NCI-H345 (cell line): ENCODE data around the gene DPPA3.
"Not testable (repeated sequence)": the region's sequence is repeated elsewhere in the genome, so short reads cannot be mapped to it uniquely, and the experiment has no call there.

Experiments
- DNase-seq: peaks from one replicate; lab custom pipeline; 2025; lab: John Stamatoyannopoulos, UW

DPPA3 gene

GRCh38 chr12:7711133-7711532 lies at the start of gene DPPA3:
TSS of gene DPPA3 (plus strand) at chr12:7711433. CDS start at chr12:7711571, 138 bp downstream.
- no peak for DNase-seq

DNA sequence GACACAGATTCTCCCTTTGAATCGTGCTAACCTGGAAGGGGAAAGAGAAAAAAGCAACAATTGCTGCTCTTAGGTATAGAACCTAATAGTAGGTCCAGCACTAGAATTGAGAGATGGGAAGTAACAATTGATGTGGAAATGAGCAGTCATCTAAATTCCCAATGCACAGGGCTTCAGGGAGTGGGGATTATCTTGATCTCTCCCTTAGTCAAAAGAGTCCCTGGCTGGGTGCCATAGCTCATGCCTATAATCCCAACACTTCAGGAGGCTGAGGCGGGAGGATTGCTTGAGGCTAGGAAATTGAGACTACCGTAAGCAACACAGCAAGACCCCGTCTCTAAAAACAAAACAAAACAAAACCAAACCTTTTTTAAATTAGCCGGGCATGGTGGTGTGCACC lies 49.5 kb upstream of the DPPA3 start:
- no peak for DNase-seq

GRCh38 chr12:7666595-7666994 lies 44.6 kb upstream of the DPPA3 start:
- DNase-seq = no peak

- no peak for DNase-seq
Observed at GRCh38 chr12:7667125-7667524, 44.1 kb upstream of the DPPA3 start.

GRCh38 chr12:7668171-7668570 lies 43.1 kb upstream of the DPPA3 start:
- no peak for DNase-seq

GRCh38 chr12:7675455-7675854 lies 35.8 kb upstream of the DPPA3 start:
- not testable (repeated sequence) for DNase-seq

DNA sequence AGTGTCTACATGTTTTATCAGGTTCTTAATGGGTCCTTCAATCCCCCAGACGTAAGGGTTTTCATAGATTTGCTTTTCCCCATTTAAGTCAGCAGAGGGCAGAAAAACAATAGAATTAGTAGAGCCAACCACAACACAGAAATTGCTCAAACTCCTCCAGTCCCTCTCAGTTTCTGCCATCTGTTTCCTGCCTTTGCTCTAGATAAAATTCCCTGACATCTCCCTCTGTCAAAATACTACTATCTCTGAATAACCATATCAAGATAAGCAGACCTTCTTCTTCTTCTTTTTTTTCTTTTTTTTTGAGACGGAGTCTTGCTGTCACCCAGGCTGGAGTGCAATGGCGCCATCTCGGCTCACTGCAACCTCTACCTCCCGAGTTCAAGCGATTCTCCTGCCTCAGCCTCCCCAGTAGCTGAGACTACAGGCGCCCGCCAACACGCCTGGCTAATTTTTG lies 33.8 kb upstream of the DPPA3 start:
- peak; percentile 0 for DNase-seq

- no peak for DNase-seq
Observed at GRCh38 chr12:7678744-7679143, 32.5 kb upstream of the DPPA3 start.

DNA sequence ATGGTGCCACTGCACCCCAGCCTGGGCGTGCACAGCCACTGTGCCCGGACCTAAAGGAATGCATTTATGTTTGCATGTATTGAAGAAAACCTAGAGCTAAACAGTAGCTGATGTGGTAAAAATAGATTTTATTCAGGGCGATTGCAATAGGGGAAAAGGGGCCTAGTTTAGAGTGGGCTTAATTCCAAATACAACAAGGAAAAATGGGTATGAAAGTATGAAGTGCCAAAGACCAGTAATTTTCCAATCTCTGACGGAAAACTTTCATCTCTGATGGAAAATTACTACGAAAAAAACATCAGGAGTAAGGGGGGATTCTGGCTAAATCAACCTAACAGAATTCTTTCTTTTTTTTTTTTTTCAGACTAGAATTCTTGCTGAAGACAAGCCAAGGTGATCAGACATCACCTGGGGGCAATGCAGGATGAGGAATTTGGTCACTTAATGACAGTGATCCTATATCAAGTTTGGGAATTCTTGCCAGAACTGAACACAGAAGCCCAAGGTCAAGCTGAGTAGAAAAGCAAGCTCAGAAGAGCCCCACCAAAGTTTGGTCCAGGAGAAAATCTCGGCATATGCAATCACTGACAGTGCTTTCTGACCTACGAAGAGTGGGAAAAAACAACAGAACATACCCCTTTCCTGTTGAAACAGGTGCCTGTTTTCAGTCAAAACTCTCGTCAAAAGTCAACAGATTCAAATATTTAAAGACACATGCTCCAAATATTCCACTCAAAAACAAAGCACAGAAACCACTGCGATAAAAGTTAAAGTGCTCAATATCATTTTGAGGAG lies 31.8 kb upstream of the DPPA3 start:
- no peak for DNase-seq

DNA sequence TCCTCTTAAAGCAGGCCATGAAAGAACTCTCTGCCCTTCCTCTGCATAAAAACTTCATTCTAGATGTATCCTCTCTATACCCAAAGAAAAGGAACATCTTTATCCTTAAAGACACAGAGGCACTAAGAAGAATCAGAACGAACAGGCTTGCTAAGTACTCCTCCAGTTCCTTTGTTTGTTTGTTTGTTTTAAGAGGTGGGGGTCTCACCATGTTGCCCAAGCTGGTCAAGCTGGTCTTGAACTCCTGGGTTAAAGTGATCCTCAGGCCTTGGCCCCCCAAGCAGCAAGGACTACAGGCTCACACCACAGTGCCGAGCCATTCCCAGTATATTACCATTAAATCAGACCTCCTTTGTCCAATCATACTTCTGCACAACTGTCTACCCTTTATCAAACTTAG lies 29.7 kb upstream of the DPPA3 start:
- no peak for DNase-seq

- no peak for DNase-seq
Observed at GRCh38 chr12:7693793-7694192, 17.4 kb upstream of the DPPA3 start.

- DNase-seq = no peak
Observed at GRCh38 chr12:7694556-7695236, 16.5 kb upstream of the DPPA3 start.

GRCh38 chr12:7695237-7695560 lies 16.0 kb upstream of the DPPA3 start:
- no peak for DNase-seq

DNA sequence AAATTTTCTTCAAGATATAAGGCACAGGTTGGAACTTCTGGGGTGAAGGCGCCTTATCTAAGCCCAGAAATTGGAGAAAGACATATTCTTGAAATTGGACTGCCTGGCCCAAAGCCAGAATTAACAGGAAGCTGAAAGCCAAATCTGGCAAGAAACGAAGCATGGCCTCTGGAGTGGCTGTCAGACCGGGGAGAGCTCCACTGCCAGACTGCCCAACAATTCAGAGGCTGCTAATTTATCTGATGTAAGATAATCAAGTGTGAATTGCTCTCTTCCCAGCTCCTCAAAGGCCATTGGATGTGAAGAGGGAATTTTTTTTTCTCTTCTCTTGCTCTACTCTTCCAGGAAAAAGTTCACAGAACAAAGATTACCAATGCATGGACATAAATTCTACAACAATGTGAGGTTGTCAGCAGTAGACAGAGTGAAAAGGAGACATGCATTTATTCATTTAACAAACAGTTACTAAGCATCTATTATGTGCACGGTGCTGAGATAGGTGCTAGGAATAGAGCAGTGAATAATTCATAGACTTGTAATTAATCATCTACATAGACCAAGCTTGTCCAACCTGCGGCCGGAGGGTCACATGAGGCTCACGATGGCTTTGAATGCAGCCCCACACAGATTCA lies 15.6 kb upstream of the DPPA3 start, which contains the start of gene GDF3:
Gene GDF3 (minus strand): TSS at position 210 of the 632 bp plus-strand sequence. CDS start 47 bp downstream, at position 163.
- DNase-seq = no peak

DNA sequence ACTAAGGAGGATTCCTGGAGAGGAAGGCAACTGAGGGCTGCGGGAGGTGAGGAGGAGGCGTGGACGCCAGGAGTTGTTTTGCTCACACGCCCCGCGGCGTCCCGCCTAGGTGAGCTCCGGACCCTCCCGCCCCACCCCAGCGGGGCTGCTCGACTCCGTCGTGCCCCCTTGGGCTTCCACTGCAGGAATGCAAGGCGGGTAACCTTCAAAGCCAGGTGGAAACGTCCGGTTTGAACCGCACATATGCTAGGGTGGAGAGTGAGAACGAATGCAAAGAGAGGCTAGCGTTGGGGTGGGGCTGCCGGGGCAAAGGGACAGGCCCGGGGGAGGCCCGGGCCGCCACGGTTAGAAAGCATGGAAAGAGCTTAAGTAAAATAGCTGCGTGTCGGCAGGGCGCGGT lies 5.4 kb upstream of the DPPA3 start:
- DNase-seq = no peak

DNA sequence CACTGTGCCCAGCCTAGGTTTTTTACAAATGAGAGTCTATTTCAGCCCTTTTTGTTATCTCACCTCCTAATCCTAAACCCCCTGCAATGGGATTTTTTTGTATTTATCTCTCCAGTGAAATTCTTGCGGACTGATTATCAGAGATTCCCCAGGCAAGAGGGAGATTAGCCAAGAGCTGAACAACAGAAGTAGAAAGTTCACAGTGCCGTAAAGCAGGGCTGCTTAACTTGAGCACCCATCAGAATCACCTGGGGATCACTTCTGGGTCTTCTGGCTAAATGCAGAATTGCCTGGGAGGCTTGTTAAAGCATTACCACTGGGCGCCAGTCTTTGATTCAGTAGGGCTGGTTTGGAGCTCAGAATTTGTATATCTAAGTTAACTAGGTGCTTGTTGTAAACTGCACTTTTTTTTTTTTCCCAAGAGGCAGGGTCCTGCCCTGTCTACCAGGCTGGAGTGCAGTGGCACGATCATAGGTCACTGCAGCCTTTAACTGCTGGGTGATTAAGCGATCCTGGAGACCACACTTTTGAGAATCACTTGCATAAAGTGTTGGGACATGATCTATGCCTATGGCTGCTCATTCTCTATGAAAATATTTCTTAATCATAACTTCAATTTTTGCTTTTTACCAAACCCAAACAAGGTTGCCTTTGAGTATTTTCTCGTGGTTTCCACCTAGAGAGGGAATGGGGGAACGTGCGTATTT lies 1.1 kb upstream of the DPPA3 start:
- DNase-seq = no peak

DNA sequence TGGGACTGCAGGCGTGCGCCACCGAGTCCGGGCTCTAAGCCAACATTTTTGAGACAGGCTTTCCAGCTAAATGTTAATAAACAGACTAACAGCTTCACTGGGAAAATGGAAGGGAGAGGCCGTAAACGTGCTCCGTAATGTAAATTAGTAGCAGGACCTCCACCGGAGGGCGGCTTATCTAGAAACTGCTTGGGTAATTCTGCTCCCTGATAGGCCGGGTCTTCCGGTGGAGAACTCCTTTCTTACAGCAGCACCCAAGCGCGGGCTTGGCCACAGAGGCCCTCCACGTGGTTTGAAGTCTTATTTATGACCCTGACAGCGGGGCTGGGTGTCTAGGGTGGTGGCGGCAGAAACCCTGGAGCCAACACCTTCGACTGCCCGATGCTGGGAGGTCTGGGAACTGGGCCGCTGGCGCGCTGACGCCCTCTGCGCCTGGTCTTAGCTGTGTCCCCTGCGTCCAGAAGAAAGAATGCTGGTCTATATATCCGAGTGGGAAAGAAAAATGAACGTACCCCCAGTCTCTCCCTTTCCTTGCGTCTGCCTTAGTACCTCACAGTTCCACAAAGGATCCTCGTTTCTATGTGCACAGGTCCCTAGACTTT lies 1.7 kb downstream of the DPPA3 start:
- no peak for DNase-seq

GRCh38 chr12:7716381-7716780 lies 5.1 kb downstream of the DPPA3 start:
- no peak for DNase-seq

DNA sequence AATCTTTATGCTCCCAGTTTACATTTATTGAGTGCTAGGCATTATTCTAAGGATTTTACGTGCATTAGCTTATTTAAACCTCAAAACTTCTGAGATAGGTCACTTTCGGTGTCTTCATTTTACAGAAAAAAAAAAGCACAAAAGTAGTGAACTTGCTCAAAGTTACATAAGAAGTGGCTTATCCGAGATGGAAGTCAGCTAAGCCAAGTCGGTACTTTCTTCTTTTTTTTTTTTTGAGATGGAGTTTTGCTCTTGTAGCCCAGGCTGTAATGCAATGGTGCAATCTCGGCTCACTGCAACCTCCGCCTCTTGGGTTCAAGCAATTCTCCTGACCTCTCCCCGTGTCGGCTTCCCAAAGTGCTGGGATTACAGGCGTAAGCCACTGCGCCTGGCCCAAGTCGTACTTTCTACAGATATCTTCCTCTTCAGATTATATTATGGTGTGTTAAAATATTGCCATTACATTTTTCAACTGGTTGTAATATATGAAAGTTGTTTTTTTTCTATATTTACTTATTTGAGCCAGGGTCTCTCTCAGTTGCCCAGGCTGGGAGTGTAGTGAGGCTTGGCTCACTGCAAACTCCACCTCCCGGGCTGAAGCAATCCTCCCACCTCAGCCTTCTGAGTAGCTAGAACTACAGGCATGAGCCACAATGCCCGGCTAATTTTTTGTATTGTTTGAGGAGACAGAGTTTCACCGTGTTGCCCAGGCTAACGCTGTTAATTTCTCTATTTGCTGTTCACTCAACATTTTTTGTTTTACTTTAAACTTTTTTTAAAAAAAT lies 8.9 kb downstream of the DPPA3 start:
- no peak for DNase-seq

GRCh38 chr12:7723926-7724325 lies 12.7 kb downstream of the DPPA3 start:
- DNase-seq = no peak

DNA sequence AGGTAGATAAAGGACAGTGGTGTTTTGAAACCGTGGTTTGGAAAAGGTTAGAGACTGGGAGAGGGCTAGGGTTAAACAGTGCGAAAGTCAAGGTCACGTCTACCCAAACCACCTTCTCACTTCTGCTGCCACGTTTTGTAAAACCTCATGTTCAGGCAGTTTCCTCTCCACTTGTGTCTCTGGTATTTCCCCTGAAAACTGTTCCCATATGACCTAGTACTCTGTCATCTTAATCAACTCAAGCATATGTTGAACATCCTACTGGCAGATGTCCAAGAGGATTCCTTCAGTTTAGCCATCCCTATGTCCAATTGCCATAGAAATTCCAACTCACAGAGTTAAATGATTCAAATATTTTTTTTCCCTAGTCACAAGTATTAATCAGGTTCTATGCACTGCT lies 18.5 kb downstream of the DPPA3 start:
- DNase-seq = no peak
